H9 (cell line): Measurements from ENCODE around the gene RPL39L. TPM values are rescaled to one million over a fixed set of nuclear protein-coding genes. Genes with fewer than 3 reads are reported as not detected.

Source experiments
- DNase-seq: peaks from one replicate; pipeline ENCODE4 v3.0.0-alpha.2; 2017
- H2AFZ ChIP-seq: one replicate; pipeline ENCODE4 v1.6.1; 2013; ENCODE audit warnings: mild to moderate bottlenecking, low read length, control low read depth, moderate library complexity
- H2AK5ac ChIP-seq: 2 replicates; pipeline ENCODE4 v1.6.1; 2013; ENCODE audit warnings: low read length, control low read depth, mixed read lengths; ENCODE audit not compliant: insufficient read length
- H2BK120ac ChIP-seq: one replicate; pipeline ENCODE4 v1.6.1; 2013; ENCODE audit warnings: low read depth, mild to moderate bottlenecking, low read length, control low read depth, inconsistent platforms; ENCODE audit not compliant: poor library complexity, severe bottlenecking
- H2BK12ac ChIP-seq: 2 replicates; pipeline ENCODE4 v1.6.1; 2013; ENCODE audit warnings: low read length, control low read depth, mixed read lengths, low read depth; ENCODE audit not compliant: insufficient read length
- H2BK15ac ChIP-seq: 2 replicates; pipeline ENCODE4 v1.6.1; 2013; ENCODE audit warnings: low read depth, low read length, control low read depth
- H2BK20ac ChIP-seq: one replicate; pipeline ENCODE4 v1.6.1; 2013; ENCODE audit warnings: low read depth, mild to moderate bottlenecking, low read length, control low read depth, inconsistent platforms; ENCODE audit not compliant: poor library complexity, severe bottlenecking
- H2BK5ac ChIP-seq: 2 replicates; pipeline ENCODE4 v1.6.1; 2013; ENCODE audit warnings: low read length, control low read depth, mixed read lengths; ENCODE audit not compliant: insufficient read length
- H3K14ac ChIP-seq: 2 replicates; pipeline ENCODE4 v1.6.1; 2013; ENCODE audit warnings: low read length, control low read depth; ENCODE audit not compliant: insufficient read depth
- H3K18ac ChIP-seq: 2 replicates; pipeline ENCODE4 v1.6.1; 2013; ENCODE audit warnings: low read depth, mild to moderate bottlenecking, mixed read lengths, low read length, control low read depth; ENCODE audit not compliant: insufficient read length
- H3K23ac ChIP-seq: 2 replicates; pipeline ENCODE4 v1.6.1; 2013; ENCODE audit warnings: low read length, control low read depth, mixed read lengths, low read depth; ENCODE audit not compliant: insufficient read length
- H3K23me2 ChIP-seq: 2 replicates; pipeline ENCODE4 v1.6.1; 2013; ENCODE audit warnings: low read depth, mild to moderate bottlenecking, mixed read lengths, low read length, control low read depth; ENCODE audit not compliant: insufficient read length, poor library complexity, severe bottlenecking
- H3K27ac ChIP-seq: 2 replicates; pipeline ENCODE4 v1.5.1; 2013; ENCODE audit warnings: low read length, control low read depth, mixed read lengths, low read depth; ENCODE audit not compliant: insufficient read length
- H3K27me3 ChIP-seq: 2 replicates; pipeline ENCODE4 v1.6.1; 2013; ENCODE audit warnings: low read length, control low read depth, inconsistent platforms; ENCODE audit not compliant: insufficient read depth
- H3K4ac ChIP-seq: 2 replicates; pipeline ENCODE4 v1.6.1; 2013; ENCODE audit warnings: low read depth, mild to moderate bottlenecking, control low read depth, inconsistent platforms, low read length, moderate library complexity
- H3K4me1 ChIP-seq: 2 replicates; pipeline ENCODE4 v1.6.1; 2013; ENCODE audit warnings: low read length, control low read depth, inconsistent platforms; ENCODE audit not compliant: insufficient read depth
- H3K4me2 ChIP-seq: 2 replicates; pipeline ENCODE4 v1.6.1; 2013; ENCODE audit warnings: low read length, control low read depth, mixed read lengths; ENCODE audit not compliant: insufficient read length, insufficient read depth
- H3K56ac ChIP-seq: 2 replicates; pipeline ENCODE4 v1.6.1; 2013; ENCODE audit warnings: low read depth, mild to moderate bottlenecking, mixed read lengths, low read length, control low read depth; ENCODE audit not compliant: insufficient read length
- H3K79me1 ChIP-seq: 2 replicates; pipeline ENCODE4 v1.6.1; 2013; ENCODE audit warnings: low read depth, mild to moderate bottlenecking, moderate library complexity, low read length, control low read depth, inconsistent platforms; ENCODE audit not compliant: insufficient read depth, poor library complexity, severe bottlenecking
- H3K79me2 ChIP-seq: 2 replicates; pipeline ENCODE4 v1.6.1; 2013; ENCODE audit warnings: low read length, control low read depth, inconsistent platforms; ENCODE audit not compliant: insufficient read depth
- H3K9ac ChIP-seq: 2 replicates; pipeline ENCODE4 v1.6.1; 2013; ENCODE audit warnings: low read length, control low read depth, mixed read lengths; ENCODE audit not compliant: insufficient read length; ENCODE audit errors: extremely low read depth
- H3K9me3 ChIP-seq: one replicate; pipeline ENCODE4 v1.6.1; 2013; ENCODE audit warnings: low read depth, low read length, inconsistent platforms; ENCODE audit not compliant: control insufficient read depth
- H3T11ph ChIP-seq: one replicate; pipeline ENCODE4 v1.6.1; 2013; ENCODE audit warnings: mild to moderate bottlenecking, low read length, control low read depth, inconsistent platforms
- H4K20me1 ChIP-seq: one replicate; pipeline ENCODE4 v1.6.1; 2013; ENCODE audit not compliant: control insufficient read depth, insufficient read length, insufficient read depth
- H4K5ac ChIP-seq: 2 replicates; pipeline ENCODE4 v1.6.1; 2013; ENCODE audit warnings: low read depth, mild to moderate bottlenecking, mixed read lengths, low read length, control low read depth; ENCODE audit not compliant: insufficient read length
- H4K8ac ChIP-seq: replicated peaks from 2 replicates; pipeline ENCODE4 v1.6.1; 2013; ENCODE audit warnings: low read length, control low read depth, mixed read lengths, low read depth; ENCODE audit not compliant: insufficient read length
- H4K91ac ChIP-seq: 2 replicates; pipeline ENCODE4 v1.6.1; 2013; ENCODE audit warnings: low read depth, mild to moderate bottlenecking, moderate library complexity, mixed read lengths, low read length, control low read depth; ENCODE audit not compliant: insufficient read length
- H3K27ac Mint-ChIP-seq, 3 experiments: 2 replicates in 2 of 3; 3 replicates in 1 of 3; pipeline ENCODE4 v1.8.0; 2020 to 2021; ENCODE audit warnings: mixed read lengths in 3 of 3, mild to moderate bottlenecking in 1 of 3, moderate library complexity in 1 of 3
- H3K27me3 Mint-ChIP-seq: 2 replicates; pipeline ENCODE4 v1.8.0; 2021; ENCODE audit warnings: low read depth, mild to moderate bottlenecking, moderate library complexity, mixed read lengths
- H3K36me3 Mint-ChIP-seq, 3 experiments: 2 replicates in 2 of 3; 3 replicates in 1 of 3; pipeline ENCODE4 v1.8.0; 2020 to 2021; ENCODE audit warnings: low read depth in 3 of 3, mixed read lengths in 3 of 3; ENCODE audit not compliant: insufficient read depth in 1 of 3
- H3K4me1 Mint-ChIP-seq, 2 experiments: 2 replicates each; pipeline ENCODE4 v1.8.0; 2020; ENCODE audit warnings: mixed read lengths in 2 of 2
- H3K4me3 Mint-ChIP-seq, 2 experiments: 2 replicates in 1 of 2; 3 replicates in 1 of 2; pipeline ENCODE4 v1.8.0; 2020 to 2021; ENCODE audit warnings: mild to moderate bottlenecking in 2 of 2, mixed read lengths in 2 of 2, moderate library complexity in 1 of 2
- H3K9me3 Mint-ChIP-seq, 2 experiments: 2 replicates in 1 of 2; 3 replicates in 1 of 2; pipeline ENCODE4 v1.8.0; 2020; ENCODE audit warnings: mild to moderate bottlenecking in 2 of 2, mixed read lengths in 2 of 2, moderate library complexity in 1 of 2
- CTCF ChIP-seq: fragments of 200-600 bp; sonication (generic); conservative IDR thresholded peaks from 3 replicates; pipeline ENCODE4 v1.8.0; 2021; ENCODE audit warnings: antibody characterized with exemption, mild to moderate bottlenecking
- WGBS: extraction: QIAGEN DNeasy Blood & Tissue Kit; methylation state at CpG from one replicate; pipeline ENCODE4 v1.1.7; 2013; ENCODE audit warnings: missing lambda C conversion rate, low lambda C conversion rate, mixed read lengths; ENCODE audit not compliant: insufficient read length; ENCODE audit errors: extremely low coverage; 5-methylcytosine and 5-hydroxymethylcytosine counted together
- total RNA-seq: library from RNA; stranded (reverse); gene quantifications from 2 replicates; pipeline ENCODE4 v1.2.1, GENCODE V29; 2021

RPL39L gene
- total RNA-seq, 1 experiment from 2014 or later: 71.7 TPM

GRCh38 chr3:187072511-187072910 lies 66.8 kb downstream of the RPL39L start:
- no peaks in the 10 kb centered on the region for H3K79me2 ChIP-seq
- Mint-ChIP-seq H3K4me3 (no peak overlapping the region), H3K9me3 (no peaks in the 10 kb centered on the region), H3K4me1 (peaks cover 10 to 18% of the 10 kb centered on the region in 2 experiments), H3K27ac (peak overlapping the region in 1 of 3 experiments; percentile 44; a peak in 1 of 7 replicates), H3K27me3 (no peaks in the 10 kb centered on the region), H3K36me3 (peaks cover 51 to 85% (median 78%) of the 10 kb centered on the region in 3 experiments)
- no peak overlapping the region for H2AK5ac ChIP-seq
- no peaks in the 10 kb centered on the region for H3K9me3 ChIP-seq
- H4K8ac ChIP-seq: no peak overlapping the region
- no peaks in the 10 kb centered on the region for H3K23me2 ChIP-seq
- H3K27me3 ChIP-seq: no peaks in the 10 kb centered on the region
- DNase-seq: no peak
- no peak overlapping the region for H3K14ac ChIP-seq
- H3K4me2 ChIP-seq: no peak overlapping the region
- no peak overlapping the region for H3K18ac ChIP-seq
- H3K23ac ChIP-seq: no peak overlapping the region
- H3K4ac ChIP-seq: no peak overlapping the region
- no peak overlapping the region for H2BK120ac ChIP-seq
- no peak overlapping the region for H3T11ph ChIP-seq
- H2AFZ ChIP-seq: no peak overlapping the region
- peaks cover 5% of the 10 kb centered on the region; the same call in 1 of the 2 replicates for H3K4me1 ChIP-seq
- H4K91ac ChIP-seq: no peak overlapping the region
- WGBS: no CpG with 5 or more reads among the region's 5 CpGs
- H2BK15ac ChIP-seq: no peak overlapping the region
- no peak overlapping the region for H4K5ac ChIP-seq
- H2BK5ac ChIP-seq: no peak overlapping the region
- H3K79me1 ChIP-seq: no peaks in the 10 kb centered on the region
- H3K27ac ChIP-seq: no peak overlapping the region
- H2BK20ac ChIP-seq: no peak overlapping the region
- H3K56ac ChIP-seq: no peak overlapping the region
- no peaks in the 10 kb centered on the region for H4K20me1 ChIP-seq
- TF ChIP-seq CTCF: no peak
- H3K9ac ChIP-seq: no peak overlapping the region
- H2BK12ac ChIP-seq: no peak overlapping the region
